Fibroblast of mammary gland (primary cell): ENCODE measurements around the gene MED22.
A peak's percentile ranks its signal among the peaks of the same experiment; 100 is the strongest.

Experiments used
- DNase-seq: peaks from one replicate; pipeline ENCODE4 v3.0.0-alpha.2; 2010; ENCODE audit warnings: low read depth
- H3K4me3 ChIP-seq: 2 replicates; pipeline ENCODE4 v1.5.1; 2011; ENCODE audit warnings: low read depth, mild to moderate bottlenecking, low read length, moderate library complexity; ENCODE audit not compliant: control insufficient read depth
- TF ChIP-seq, protein P1 (sequence below): conservative IDR thresholded peaks from 2 replicates; pipeline ENCODE4 v1.5.1; 2011; ENCODE audit warnings: low read depth, low read length, inconsistent platforms; ENCODE audit not compliant: control insufficient read depth, insufficient read depth

Gene MED22

GRCh38 chr9:133369933-133370332, 22.0 kb upstream of the MED22 start:
- TF ChIP-seq, protein P1, sequence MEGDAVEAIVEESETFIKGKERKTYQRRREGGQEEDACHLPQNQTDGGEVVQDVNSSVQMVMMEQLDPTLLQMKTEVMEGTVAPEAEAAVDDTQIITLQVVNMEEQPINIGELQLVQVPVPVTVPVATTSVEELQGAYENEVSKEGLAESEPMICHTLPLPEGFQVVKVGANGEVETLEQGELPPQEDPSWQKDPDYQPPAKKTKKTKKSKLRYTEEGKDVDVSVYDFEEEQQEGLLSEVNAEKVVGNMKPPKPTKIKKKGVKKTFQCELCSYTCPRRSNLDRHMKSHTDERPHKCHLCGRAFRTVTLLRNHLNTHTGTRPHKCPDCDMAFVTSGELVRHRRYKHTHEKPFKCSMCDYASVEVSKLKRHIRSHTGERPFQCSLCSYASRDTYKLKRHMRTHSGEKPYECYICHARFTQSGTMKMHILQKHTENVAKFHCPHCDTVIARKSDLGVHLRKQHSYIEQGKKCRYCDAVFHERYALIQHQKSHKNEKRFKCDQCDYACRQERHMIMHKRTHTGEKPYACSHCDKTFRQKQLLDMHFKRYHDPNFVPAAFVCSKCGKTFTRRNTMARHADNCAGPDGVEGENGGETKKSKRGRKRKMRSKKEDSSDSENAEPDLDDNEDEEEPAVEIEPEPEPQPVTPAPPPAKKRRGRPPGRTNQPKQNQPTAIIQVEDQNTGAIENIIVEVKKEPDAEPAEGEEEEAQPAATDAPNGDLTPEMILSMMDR, result no peak
- H3K4me3 ChIP-seq, result no peak overlapping the region
- DNase-seq, result no peak

DNA sequence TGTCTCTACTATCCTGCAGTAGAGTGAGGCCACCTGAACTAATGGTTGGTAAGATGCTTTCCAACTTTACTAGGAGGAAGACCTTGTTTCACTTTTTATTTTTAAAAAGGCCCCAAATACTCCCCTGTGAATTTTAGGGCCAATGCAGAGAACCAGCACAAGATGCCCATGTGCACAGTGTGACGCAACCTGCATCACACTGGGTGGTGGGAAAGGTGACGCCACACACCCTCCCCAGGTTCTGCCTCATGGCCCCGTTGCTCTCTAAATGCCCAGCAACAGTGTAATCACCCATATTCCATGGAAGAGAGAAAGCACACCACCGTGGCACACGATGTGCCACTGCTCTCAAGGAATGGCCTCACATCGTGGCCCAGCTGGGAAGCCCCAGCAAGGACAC, 21.5 kb upstream of the MED22 start:
- DNase-seq, result no peak
- TF ChIP-seq, protein P1, result no peak
- no peak overlapping the region for H3K4me3 ChIP-seq

DNA sequence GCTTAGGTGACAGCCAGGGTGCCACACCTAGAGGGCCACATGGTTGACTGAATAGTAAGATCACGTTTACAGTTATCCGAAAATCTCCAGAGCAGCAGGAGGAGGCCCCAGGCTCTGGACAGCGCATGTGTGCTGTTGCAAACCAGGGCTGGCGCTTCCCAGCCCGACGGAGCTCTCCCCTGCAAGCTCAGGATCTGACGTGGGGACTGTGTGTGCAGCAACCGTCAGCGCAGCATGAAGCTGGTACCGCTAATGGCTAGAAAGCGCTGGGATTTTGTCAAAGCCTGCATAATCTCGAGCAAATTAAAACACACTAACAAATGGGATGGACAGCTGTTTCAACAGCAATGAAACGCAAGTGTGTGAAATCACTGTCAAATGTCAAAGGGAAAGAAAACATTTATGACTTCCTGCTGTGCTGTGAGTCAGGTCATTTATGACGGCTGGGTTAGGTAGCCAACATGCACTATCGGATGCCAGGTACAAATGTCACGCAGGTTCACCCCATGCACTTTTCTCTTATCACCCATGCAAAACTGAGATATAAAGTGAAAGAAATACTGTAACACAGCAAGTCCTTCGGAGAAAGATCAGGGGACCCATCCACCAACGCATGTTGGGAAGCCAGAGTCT, 20.4 kb upstream of the MED22 start:
- DNase-seq, result peak; percentile 50
- TF ChIP-seq, protein P1, result no peak
- H3K4me3 ChIP-seq, result no peak overlapping the region

- H3K4me3 ChIP-seq, result no peak overlapping the region
- TF ChIP-seq, protein P1, result no peak
- DNase-seq, result no peak
Observed at GRCh38 chr9:133367778-133368177, 19.8 kb upstream of the MED22 start.

DNA sequence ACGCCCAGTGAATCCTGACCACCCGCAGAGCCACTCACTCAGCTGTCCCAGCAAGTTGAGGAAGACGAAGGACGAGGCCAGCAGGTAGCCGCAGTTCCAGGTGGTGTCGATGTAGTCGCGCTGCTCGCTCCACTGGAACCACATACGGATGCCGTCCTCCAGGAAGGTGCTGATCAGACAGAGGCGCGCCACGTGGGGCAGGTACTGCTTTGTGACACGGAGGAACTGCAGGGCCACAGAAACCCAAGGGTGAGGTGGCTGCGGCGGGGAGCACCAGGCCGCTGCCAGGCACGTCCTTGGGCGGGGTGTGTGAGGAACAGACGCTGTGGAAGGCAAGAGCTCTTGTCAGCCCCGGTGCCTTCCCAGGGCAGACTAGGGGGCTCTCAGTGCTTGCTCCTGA, 19.3 kb upstream of the MED22 start:
- H3K4me3 ChIP-seq, result no peak overlapping the region
- TF ChIP-seq, protein P1, result no peak
- DNase-seq, result no peak

DNA sequence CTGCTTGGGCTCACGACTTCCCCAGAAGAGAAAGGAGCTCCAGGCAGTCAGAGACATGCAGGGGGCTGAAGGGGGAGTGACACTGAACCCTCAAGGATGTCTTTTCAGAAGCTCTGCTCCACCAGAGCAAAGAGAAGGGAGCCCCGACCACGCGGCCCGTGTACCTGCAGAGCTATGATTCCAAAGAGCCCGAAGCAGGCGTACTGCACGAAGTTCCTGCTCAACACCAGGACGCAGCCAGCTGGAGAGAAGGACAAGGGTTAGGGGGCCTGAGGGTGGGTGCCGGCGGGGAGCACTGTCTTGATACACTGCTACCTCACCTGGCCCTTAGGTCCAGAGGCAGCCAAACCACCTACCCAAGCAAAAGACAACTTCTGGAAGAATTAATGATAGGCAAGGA, 18.5 kb upstream of the MED22 start:
- TF ChIP-seq, protein P1, result no peak
- no peak for DNase-seq
- H3K4me3 ChIP-seq, result no peak overlapping the region
